ENCODE results near the gene BCAS3.

DNA sequence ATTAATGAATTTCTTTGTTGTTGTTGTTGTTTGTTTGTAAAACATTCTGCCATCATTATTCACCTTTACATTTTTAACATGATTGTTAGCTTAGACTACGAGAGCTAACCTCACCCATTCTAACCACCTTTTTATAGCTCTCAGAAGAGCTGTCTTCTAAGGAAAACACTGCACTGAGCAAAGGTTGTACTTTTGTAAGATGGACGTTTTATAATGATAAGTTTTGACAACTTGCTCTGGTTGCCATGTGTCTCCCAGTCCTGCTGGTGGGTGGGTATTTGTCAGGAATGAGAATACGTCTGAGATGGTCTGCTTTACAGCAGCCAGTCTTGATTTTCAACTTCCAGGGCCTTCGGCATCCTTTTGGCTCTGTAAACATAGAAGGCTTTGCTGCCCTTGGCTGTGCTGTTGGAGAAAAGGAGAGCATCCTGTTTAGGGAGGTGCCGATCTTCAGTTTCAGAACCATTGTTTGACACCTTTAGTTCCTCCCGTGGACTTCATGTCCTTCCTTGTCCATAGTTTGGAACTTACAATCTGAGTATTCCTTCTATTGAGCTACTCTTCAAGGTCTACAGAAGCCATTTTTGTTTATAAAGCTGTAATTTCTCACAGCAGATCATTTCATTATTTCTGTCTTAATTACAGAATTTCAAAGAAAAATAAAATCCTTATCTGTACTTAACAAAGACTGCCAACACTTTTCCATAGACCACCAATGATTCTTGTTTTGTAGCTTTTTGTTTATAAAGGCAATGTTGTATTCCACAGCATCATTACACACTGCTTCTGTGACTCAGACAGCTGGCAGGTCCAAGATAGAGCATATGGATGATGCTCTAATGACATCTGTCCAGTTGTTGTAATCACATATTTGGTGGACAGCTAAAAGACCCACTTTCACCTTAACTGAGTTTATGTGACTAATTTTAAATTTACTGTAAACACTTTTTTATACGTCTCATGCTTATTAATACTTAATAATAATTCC lies 451.9 kb downstream of the BCAS3 start:
- TF ChIP-seq REST (IDR thresholded peaks at IDR 0.05; ENCODE audit: low read depth) (no peak), MAX (IDR thresholded peaks at IDR 0.05) (no peak), ZBTB7A (IDR thresholded peaks at IDR 0.05; ENCODE audit: low read depth) (no peak), NFIC (IDR thresholded peaks at IDR 0.05) (no peak)

Data from Ishikawa (cell line).